GM18508 (cell line): Measurements from ENCODE around the gene PCYOX1L.

Experiments
- ATAC-seq: cut with Tn5 transposase; IDR thresholded peaks from one replicate; pipeline ENCODE4 v1.9.1; 2021; ENCODE audit warnings: moderate number of reproducible peaks; ENCODE audit not compliant: insufficient read depth, unreplicated experiment

The PCYOX1L gene

GRCh38 chr5:149405550-149406202 lies 47.8 kb downstream of the PCYOX1L start:
- no peak for ATAC-seq

DNA sequence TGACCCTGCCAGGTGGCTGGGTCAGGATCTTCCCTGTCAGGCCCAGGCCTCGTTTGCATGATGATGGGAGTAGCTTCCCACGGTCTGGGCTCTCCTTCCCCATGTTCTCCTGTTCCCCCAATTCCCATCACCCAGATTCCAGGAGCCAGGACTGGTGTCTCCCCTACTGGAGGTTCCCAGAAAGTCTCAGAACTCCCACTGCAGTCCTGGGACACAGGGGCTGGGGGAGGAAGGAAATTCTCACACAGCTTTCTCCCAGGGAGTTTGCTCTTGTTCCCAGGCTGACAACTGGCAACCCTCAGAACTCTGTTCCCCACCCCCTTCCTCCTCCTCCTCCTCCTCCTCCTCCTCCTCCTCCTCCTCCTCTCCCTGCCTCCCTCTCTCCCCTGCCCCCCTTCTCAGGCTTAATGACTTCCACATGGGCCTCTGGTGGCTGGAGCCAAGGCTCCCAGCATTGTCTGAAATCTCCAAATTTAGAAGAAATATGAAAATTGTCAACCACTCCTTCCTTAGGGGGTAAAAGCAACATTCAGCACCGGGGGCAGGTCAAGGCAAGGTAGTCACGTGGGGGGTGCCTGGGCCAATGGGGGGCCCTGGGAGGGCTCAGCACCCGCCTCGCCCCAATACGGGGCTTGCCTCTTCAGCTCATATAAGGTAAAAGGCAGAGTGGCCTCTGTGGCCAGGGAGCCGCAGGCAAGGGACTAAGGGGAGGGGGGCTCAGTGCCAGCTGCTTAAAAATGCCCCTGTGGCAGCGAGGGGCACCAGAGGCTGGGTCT lies 48.5 kb downstream of the PCYOX1L start:
- ATAC-seq: no peak

DNA sequence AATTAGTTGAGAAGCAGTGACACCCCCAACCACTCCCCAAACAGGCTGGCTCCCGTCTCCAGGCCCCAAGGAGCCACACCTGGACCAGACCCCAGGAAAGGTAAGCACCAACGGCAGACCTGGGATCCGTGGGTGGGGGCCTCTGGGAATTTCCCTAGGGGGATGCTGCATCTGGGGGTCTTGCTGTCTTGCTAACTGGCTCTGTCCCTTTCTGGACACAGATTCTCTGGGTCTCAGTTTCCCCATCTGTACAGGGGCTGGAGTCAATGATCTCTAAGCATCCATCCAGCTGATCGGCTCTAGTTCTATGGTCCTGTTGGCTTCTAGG lies 49.1 kb downstream of the PCYOX1L start:
- ATAC-seq: no peak

- no peak for ATAC-seq
Observed at GRCh38 chr5:149407323-149408251, 49.7 kb downstream of the PCYOX1L start.

DNA sequence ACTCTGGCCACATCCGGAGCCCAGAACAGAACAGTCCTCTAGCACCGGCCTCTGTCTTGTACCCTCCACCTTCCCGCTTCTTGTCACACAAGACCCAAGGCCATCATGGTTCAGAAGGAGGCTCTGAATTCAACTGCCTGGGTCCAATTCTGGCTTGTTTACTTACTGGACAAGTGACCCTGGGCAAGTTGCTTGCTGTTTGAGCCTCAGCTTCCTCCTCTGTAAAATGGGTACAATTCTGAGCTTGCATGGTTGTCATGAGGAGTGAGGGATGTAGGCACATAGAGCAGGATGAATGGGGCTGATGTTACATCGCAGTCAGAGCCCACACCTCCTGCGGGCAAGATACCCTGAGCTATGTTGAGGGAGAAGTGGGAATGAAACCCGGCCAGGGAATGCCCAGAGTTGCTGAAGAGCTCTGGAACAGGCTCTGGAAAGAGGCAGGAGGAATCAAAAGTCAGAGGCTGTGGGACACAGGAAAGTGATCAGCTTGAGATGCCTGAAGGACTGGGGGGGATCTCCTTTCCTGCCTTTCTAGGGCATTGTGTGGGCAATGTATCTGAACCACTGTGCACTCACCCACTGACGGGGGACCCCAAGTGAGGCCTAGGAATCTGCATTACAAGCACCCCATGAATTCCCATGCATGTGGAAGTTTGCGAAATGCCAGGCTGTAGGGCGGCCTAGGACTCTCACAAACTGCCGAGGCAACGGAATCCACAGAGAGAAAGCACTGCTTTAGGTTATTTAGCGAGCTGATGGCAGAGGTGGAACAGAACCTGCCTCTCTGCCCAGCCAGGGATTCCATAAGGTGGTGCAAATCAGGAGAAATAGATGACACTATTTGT lies 50.6 kb downstream of the PCYOX1L start:
- no peak for ATAC-seq

GRCh38 chr5:149409268-149409948 lies 51.6 kb downstream of the PCYOX1L start:
- ATAC-seq: no peak

GRCh38 chr5:149410071-149410470 lies 52.2 kb downstream of the PCYOX1L start:
- ATAC-seq: no peak

DNA sequence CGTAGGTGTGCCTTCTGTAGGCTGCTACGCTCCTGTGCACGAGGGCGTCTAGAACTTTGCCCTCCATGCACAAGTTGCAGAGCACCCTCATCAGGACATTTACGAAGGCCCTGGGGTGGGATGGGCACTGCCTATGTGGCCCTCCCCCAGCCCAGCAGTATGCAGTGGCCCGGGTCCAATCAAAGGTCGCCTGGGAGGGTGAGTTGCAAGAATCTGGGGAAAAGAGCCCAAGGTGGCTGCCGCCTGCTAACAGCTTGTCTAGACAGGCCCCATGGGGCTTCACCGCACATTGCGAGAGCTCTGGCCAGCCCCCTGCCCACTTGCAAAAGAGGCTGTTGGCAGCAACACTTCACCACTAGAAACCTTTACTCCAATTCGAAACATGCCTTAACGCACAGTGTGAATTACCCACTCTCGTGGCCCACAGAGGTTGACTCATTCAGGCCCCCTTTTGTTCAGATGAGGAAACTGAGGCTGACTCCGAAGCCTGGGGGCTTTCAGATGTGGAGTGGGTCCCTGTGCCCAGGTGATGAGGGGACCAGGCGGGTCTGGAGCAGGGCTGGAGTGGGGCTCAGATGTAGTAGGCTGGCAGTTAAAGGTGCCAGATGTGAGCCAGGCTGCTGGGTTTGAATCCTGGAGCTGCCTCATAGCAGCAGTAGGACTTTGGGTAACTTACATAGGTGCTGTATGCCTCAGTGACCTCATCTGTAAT lies 53.0 kb downstream of the PCYOX1L start:
- ATAC-seq: no peak

GRCh38 chr5:149411738-149412519 lies 54.1 kb downstream of the PCYOX1L start:
- no peak for ATAC-seq

DNA sequence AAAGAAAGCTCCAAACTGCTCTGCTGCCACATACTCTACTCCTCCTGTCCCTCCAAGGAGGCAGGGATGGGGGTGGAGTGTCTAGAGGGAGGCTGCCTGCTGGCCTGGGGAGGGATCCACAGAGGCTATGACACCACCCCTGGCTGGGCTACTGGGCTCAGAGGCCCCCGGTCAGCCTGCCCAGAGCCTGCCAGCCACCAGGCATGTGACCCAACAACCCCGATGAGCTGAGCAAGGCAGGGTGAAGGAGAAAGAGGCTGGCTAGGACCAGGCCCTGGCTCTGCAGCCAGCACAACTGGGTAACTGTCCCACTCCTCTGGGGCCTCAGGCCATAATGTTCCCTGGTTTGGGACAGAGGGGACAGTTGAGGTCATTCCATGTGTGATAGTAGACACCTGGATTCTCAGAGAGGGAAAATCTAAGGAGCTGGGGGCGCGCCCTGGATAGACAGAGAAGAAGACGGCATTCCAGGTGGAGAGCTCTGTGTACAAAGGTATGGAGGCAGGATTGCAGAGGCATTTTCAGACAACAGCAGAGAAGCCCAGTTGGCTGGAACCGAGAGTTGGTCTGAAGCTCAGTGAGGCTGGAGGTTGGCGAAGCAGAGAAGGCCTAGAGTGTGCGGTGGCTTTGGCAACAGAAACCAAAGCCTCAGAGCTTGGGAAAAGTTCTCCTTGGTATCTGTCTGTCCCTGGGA lies 55.1 kb downstream of the PCYOX1L start:
- ATAC-seq: no peak

GRCh38 chr5:149413477-149414210 lies 55.8 kb downstream of the PCYOX1L start:
- ATAC-seq: no peak

DNA sequence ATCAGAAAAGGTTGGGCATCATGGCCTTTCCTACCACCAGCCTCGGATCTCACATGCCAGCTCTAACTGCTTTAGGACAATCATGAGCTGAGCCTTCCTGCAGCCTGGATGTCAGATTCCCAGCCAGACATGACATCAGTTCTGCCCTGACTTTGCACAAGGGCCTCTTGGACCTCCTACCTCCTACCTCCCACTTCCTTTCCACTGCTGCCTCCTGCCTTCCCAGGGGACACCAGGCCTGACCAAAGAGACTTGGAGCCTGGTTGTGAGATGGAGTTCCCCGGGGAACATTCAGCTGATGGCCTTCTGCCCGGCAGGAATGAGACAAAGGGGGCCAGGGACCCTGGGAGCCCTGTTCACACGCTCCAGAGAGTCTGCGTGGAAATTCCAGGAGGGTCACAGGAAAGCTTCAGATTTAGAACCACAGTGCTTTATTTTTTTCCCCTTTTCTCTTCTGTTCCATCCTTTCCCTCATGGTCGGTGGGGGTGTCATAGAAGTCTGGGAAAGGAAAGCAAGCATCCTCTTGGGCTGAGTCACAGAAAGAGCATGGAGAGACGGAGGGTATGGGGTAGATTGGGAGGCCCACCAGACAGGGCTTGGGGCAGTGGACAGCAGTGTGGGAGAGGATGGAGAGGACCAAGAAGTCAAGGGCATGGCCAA lies 56.7 kb downstream of the PCYOX1L start:
- no peak for ATAC-seq

DNA sequence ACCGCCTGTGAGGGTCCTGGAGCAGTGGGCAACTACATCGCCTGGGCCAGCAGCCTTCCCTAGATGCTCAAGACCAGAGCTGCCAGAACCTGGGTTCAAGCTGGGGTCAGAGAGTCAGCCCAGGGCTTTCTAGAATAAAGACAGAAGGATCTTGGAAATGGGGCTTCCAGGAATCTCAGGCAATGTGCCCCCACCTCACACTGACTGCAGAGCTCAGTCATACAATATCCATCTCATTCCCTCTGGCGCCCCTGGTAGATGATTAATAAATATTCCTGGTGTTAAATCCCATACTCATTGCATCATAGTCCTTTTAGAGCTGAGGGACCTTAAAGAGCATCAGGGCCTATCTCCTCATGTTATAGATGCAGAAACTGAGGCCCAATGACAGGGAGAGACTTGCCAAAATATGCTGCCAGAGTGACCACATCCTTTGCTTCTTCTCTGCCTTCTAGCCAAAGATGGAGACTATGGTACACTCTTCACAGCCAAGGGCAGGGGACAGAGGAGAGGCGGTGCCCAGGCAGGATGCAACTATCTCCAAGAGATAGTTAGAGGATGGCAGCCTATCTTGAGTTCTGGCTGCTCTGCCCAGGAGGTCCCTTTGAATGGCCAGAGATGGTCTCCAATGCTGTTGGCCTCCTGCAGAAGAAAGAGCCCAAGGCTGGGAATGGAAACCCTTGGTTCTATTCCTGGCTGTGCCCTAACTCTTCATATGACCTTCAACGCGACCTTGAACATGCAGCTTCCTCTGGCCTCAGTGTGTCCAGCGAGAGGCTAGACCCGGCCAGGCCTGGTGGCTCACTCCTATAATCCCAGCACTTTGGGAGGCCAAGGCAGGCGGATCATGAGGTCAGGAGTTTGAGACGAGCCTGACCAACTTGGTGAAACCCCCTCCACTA lies 57.5 kb downstream of the PCYOX1L start:
- ATAC-seq: no peak

- ATAC-seq: no peak
Observed at GRCh38 chr5:149416987-149417710, 59.3 kb downstream of the PCYOX1L start.
